K562 (cell line): Measurements from ENCODE around the gene HIGD1C. TPM values are rescaled to one million over a fixed set of nuclear protein-coding genes. Genes with fewer than 3 reads are reported as not detected.

Source experiments
- ARID4B ChIP-seq: sonication (generic); formaldehyde crosslinking; IDR thresholded peaks from 2 replicates; pipeline ENCODE4 v1.8.0; 2022; ENCODE audit warnings: mild to moderate bottlenecking, missing genetic modification reagents
- ATF1 ChIP-seq, 2 experiments: fragments of 450-650 bp in 1 of 2; IDR thresholded peaks; 2 replicates each; pipeline ENCODE4 v1.6.1; 2016; ENCODE audit warnings: missing compliant biosample characterization in 1 of 2, missing genetic modification characterization in 1 of 2
- BACH1 ChIP-seq: fragments of 200-800 bp; sonication (Bioruptor generic); IDR thresholded peaks from 2 replicates; pipeline ENCODE4 v1.6.1; 2016; ENCODE audit warnings: missing genetic modification characterization, missing compliant biosample characterization
- CREB3 ChIP-seq: fragments of 450-650 bp; conservative IDR thresholded peaks from 2 replicates; pipeline ENCODE4 v1.6.1; 2016; ENCODE audit warnings: missing genetic modification characterization, low read depth, mild to moderate bottlenecking, missing compliant biosample characterization, moderate library complexity
- DPF2 ChIP-seq: fragments of 450-650 bp; IDR thresholded peaks from 2 replicates; pipeline ENCODE4 v1.6.1; 2016
- EP400 ChIP-seq: fragments of 450-650 bp; IDR thresholded peaks from 2 replicates; pipeline ENCODE4 v1.6.1; 2017; ENCODE audit warnings: antibody characterized with exemption, mild to moderate bottlenecking, moderate library complexity
- IRF9 ChIP-seq: fragments of 450-650 bp; IDR thresholded peaks from 2 replicates; pipeline ENCODE4 v1.6.1; 2016; ENCODE audit warnings: missing biosample characterization, missing genetic modification characterization
- NELFE ChIP-seq: IDR thresholded peaks from 2 replicates; pipeline ENCODE4 v1.6.1; 2011; ENCODE audit warnings: mild to moderate bottlenecking; ENCODE audit not compliant: insufficient read depth, insufficient read length
- NFATC3 ChIP-seq: fragments of 450-650 bp; IDR thresholded peaks from 2 replicates; pipeline ENCODE4 v1.6.1; 2017; ENCODE audit warnings: mild to moderate bottlenecking
- NONO ChIP-seq, 2 experiments: fragments of 200-400 bp in 1 of 2; fragments of 450-650 bp in 1 of 2; formaldehyde crosslinking in 1 of 2; IDR thresholded peaks; 2 replicates each; pipeline ENCODE4 v1.6.1; 2017; ENCODE audit warnings: low read depth in 2 of 2, mild to moderate bottlenecking in 2 of 2, moderate library complexity in 2 of 2, low read length in 1 of 2
- RCOR1 ChIP-seq, 2 experiments: IDR thresholded peaks; 2 replicates each; pipeline ENCODE4 v1.6.1; 2012; ENCODE audit warnings: low read depth in 2 of 2, low read length in 2 of 2, borderline replicate concordance in 1 of 2, improper control_type of control experiment in 1 of 2
- SOX6 ChIP-seq: fragments of 450-650 bp; IDR thresholded peaks from 2 replicates; pipeline ENCODE4 v1.6.1; 2014; ENCODE audit warnings: mild to moderate bottlenecking
- TFAM ChIP-seq: fragments of 250-450 bp; sonication (Bioruptor Pico); conservative IDR thresholded peaks from 2 replicates; pipeline ENCODE4 v1.5.0; 2021; ENCODE audit warnings: mild to moderate bottlenecking, moderate library complexity
- UBTF ChIP-seq, 2 experiments: IDR thresholded peaks; 2 replicates each; pipeline ENCODE4 v1.6.1; 2012; ENCODE audit warnings: improper control_type of control experiment in 2 of 2, low read depth in 2 of 2, low read length in 2 of 2, borderline replicate concordance in 1 of 2
- ZBTB2 ChIP-seq: fragments of 450-650 bp; IDR thresholded peaks from 2 replicates; pipeline ENCODE4 v1.6.1; 2016; ENCODE audit warnings: antibody characterized with exemption
- ZC3H4 ChIP-seq: sonication (generic); formaldehyde crosslinking; IDR thresholded peaks from 2 replicates; pipeline ENCODE4 v1.9.0; 2021; ENCODE audit warnings: missing genetic modification reagents, borderline replicate concordance
- ZNF384 ChIP-seq: IDR thresholded peaks from 2 replicates; pipeline ENCODE4 v1.6.1; 2012; ENCODE audit warnings: low read depth, low read length, improper control_type of control experiment
- polyA plus RNA-seq, 8 experiments: library from polyadenylated mRNA; depleted of rRNA in 4 of 8; stranded (reverse) in 5 of 8; unstranded in 3 of 8; fragments of >200 nt; fragmentation: Nextera tagmentation in 2 of 8; fragmentation: Illumina TruSeq in 1 of 8; extraction: Ambion mirVana in 2 of 8; extraction: Trizol in 1 of 8; gene quantifications; 2 replicates each; pipeline versions ENCODE4 v1.2.1 to v1.2.3, GENCODE V29; 2011 to 2014; ENCODE audit warnings: inconsistent platforms in 1 of 8, missing spikeins in 1 of 8
- total RNA-seq, 7 experiments: library from RNA; depleted of rRNA in 6 of 7; stranded (reverse); fragments of >200 nt in 6 of 7; fragmentation: Illumina TruSeq in 2 of 7; extraction: Trizol in 2 of 7; gene quantifications; 2 replicates each; pipeline versions ENCODE4 v1.2.1 to v1.2.3, GENCODE V29; 2011 to 2021; ENCODE audit warnings: low replicate concordance in 1 of 7

HIGD1C gene
- total and polyA plus RNA-seq, 9 of the 15 experiments (the other 6 are each of a cell fraction or from before 2014, with no cell fraction given), result not detected

- TF ChIP-seq UBTF (IDR thresholded peaks at IDR 0.05; ENCODE audit: borderline replicate concordance in 1 of 2, low read depth in 2 of 2, low read length in 2 of 2), result 0 out of 4 replicates have a peak, but pooled peaks of 1 of the 2 experiments have one; percentile 56
- TF ChIP-seq ZBTB2, result no peak
- no peak for TF ChIP-seq ZNF384
- 0 out of 2 replicates have a peak, but pooled peaks have one; percentile 26 for TF ChIP-seq EP400
- TF ChIP-seq RCOR1 (IDR thresholded peaks at IDR 0.05; ENCODE audit: borderline replicate concordance in 1 of 2, low read depth in 2 of 2, low read length in 2 of 2), result peak in 1 of 2 experiments; percentile 13; a peak in 1 of 4 replicates
- TF ChIP-seq SOX6, result peak; percentile 56; the same call in 1 of the 2 replicates
- peak; percentile 34 for TF ChIP-seq CREB3 (tag)
- TF ChIP-seq NONO (IDR thresholded peaks at IDR 0.05; ENCODE audit: low read depth in 2 of 2, low read length in 1 of 2), result no peak
- no peak for TF ChIP-seq ARID4B
- no peak for TF ChIP-seq ATF1 (CRISPR knock-in tag; IDR thresholded peaks at IDR 0.05)
- peak; percentile 36; the same call in 1 of the 2 replicates for TF ChIP-seq ATF1 (tag; IDR thresholded peaks at IDR 0.05)
- TF ChIP-seq DPF2, result peak; percentile 71
- no peak for TF ChIP-seq TFAM (CRISPR knock-in tag)
- TF ChIP-seq IRF9 (tag), result 0 out of 2 replicates have a peak, but pooled peaks have one; percentile 48
- TF ChIP-seq BACH1, result 0 out of 2 replicates have a peak, but pooled peaks have one; percentile 63
- TF ChIP-seq ZC3H4 (CRISPR knock-in tag), result no peak
- no peak for TF ChIP-seq NELFE
- no peak for TF ChIP-seq NFATC3
These were observed 18.8 kb upstream of the HIGD1C start (continued) for GRCh38 chr12:50933459-50934124.
